Erythroblast (primary cell): Measurements from ENCODE around the gene SIX3.

Experiments
- GATA1 ChIP-seq: IDR thresholded peaks from 2 replicates; pipeline ENCODE4 v1.6.1; 2011; ENCODE audit warnings: low read depth, mild to moderate bottlenecking, control low read depth, low read length, moderate library complexity
- POLR2A ChIP-seq: IDR thresholded peaks from 2 replicates; pipeline ENCODE4 v1.6.1; 2011; ENCODE audit warnings: mild to moderate bottlenecking, low read length

GRCh38 chr2:44943693-44944101 is 2.2 kb downstream of the SIX3 start:
- TF ChIP-seq POLR2A (no peak), GATA1 (no peak)
